HG02588 (cell line): ENCODE data around the gene PANX3.
A peak's percentile ranks its signal among the peaks of the same experiment; 100 is the strongest.

Experiments
- ATAC-seq: cut with Tn5 transposase; IDR thresholded peaks from one replicate; pipeline ENCODE4 v1.9.1; 2021; ENCODE audit warnings: mild to moderate bottlenecking, moderate library complexity; ENCODE audit not compliant: unreplicated experiment

PANX3 gene

GRCh38 chr11:124612567-124613246 lies 1.5 kb downstream of the PANX3 start:
- ATAC-seq, result no peak

DNA sequence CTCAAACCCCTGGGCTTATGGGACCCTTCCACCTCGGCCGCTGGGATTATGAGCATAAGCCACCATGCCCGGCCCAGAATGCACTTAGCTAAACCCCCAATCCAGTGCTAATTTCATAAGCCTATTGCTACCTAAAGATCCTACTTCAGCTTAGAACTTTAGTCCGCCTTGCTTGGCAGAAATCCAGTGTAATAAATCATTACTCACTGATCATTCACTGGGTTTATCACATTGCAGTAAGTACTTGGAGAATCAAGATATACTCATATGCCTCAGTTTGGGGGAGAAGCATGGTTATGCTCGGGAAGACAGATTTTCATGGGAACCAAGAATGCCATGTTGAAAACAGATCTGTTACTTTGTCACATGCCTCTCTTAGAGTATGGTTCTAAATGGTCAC lies 7.6 kb downstream of the PANX3 start:
- no peak for ATAC-seq

GRCh38 chr11:124622531-124623451 lies 11.6 kb downstream of the PANX3 start, which contains the start of gene TBRG1:
TBRG1 (plus strand) TSS chr11:124622864; CDS start chr11:124623084, 220 bp downstream.
- peak; percentile 98 for ATAC-seq

DNA sequence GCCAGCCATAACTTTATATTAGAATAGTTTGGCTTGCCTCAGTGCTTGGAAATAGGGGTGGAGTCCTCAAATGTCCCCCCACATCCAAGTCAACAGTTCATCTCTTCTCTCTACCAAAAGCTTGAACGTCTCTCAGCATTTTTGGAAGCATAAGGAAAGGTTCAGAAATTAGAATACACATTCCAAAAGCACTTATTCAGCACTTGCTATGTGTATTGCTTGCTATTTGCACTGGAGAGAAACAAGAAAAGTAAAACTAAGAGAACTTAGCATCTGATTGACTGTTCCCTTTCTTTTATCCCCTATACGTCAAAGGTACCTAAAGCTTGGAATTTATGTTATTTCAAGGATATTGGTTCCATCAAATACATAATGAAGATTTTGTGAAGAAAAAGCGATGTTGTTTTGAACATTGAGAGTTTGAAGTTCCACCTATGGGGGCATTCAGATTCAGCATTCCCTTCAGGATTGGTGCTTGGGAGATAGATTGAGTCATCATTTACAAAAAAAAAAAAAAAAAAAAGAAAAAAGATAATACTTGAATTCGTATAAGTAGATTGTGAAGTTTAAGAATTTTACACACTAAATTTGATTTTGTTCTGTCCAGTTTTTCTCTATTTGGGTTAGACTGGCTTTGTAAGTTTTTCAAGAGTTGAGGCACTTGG lies 12.8 kb downstream of the PANX3 start:
- ATAC-seq, result no peak

- no peak for ATAC-seq
Measured at GRCh38 chr11:124625504-124626168, 14.4 kb downstream of the PANX3 start.

DNA sequence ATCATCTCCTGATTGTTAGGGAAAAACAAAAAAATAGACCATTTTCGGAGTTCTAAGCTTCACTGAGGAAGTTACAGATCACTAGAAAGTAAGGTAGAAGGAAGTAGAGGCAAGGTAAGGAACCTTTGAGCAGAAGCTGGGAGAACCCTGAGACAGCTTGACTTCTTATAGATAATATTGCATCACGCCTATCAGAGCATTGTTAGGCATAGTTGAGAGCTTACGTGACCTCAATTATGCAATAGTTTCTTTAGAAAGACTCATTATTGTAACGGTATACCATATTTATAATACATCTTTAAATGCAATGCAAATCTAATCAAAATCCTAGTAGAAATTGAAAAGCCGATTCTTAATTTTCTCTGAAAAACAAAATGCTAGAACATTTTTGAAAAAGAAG lies 16.3 kb downstream of the PANX3 start:
- no peak for ATAC-seq

- ATAC-seq, result no peak
Measured at GRCh38 chr11:124629961-124630360, 18.7 kb downstream of the PANX3 start.

GRCh38 chr11:124633355-124633754 lies 22.1 kb downstream of the PANX3 start:
- ATAC-seq, result no peak

GRCh38 chr11:124635932-124636331 lies 24.7 kb downstream of the PANX3 start:
- no peak for ATAC-seq

DNA sequence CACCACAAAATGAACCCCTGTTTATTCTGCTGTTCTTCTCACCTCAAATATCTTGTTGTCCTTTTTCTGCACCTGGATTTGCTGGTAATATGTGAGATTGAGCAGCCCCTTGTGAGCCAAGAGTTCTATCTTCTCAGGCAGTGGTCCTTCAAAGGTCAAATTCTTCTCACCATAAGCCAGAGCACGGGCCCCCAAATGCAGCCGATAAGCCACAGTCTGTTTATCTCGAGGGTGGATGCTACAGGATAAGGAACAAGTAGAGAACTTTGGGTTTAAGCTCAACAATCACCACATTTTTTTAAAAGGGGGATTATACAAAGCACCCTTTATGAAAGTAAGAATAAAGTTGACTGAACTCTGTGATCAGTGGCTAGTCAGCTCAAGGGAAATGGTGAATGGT lies 27.3 kb downstream of the PANX3 start:
- ATAC-seq, result no peak

GRCh38 chr11:124639186-124639585 lies 28.0 kb downstream of the PANX3 start:
- ATAC-seq, result no peak

- ATAC-seq, result no peak
Measured at GRCh38 chr11:124640666-124641065, 29.4 kb downstream of the PANX3 start.

DNA sequence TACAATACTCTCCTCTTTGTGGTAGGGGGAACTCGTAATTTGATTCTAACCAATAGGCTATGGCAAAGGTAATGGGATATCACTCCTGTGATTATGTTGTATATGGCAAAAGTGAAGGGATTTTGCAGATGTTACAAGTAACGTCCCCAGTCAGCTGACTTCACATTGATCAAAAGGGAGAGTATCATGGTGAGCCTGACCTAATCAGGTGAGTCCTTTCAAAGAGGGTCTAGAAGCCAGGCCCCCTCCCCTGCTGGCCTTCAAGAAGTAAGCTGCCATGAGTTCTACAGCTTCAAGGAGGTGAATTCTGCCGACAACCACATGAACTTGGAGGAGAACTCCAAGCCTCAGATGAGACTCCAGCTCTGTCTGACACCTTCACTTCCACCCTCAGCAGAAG lies 31.4 kb downstream of the PANX3 start:
- no peak for ATAC-seq

GRCh38 chr11:124643042-124643604 lies 31.9 kb downstream of the PANX3 start:
- no peak for ATAC-seq

DNA sequence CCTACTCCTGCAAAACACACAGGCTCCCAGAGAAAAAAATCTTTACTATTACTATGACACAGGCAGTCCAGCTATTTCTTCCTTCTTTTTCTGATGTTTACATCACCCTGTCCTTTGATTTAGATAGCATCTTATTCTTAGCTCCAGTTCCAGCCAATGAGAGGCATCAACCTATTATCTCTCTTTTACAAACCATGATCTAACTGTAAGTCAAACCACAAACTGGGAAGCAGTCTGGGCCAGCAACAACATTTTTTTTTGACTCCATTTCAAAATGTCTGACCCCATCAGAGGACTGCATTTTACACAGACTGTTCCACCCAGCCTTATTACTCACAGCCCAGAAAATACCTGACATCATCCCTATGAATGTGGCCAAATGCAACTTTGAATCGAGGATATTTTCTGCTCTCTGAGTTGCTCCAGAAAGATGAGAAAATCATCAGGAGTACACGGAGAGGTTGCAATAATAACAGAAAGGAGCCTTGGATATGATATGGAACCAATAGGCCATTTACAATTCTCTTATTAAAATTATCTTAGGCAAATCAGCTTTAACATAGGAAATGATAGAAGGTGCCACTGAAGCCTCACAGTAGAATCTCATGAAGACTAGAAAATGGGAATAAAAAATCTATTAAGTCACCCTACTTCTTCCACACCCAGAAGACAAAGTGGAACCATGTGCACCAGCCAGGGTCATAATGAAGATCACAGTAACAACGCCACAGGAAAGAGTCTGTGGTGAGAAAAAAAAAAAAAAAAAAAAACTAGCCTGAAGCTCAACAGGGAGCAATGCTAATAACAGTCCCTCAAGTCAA lies 32.6 kb downstream of the PANX3 start:
- ATAC-seq, result no peak

- ATAC-seq, result peak; percentile 72
Measured at GRCh38 chr11:124644426-124645280, 33.4 kb downstream of the PANX3 start.

- no peak for ATAC-seq
Measured at GRCh38 chr11:124646148-124646547, 34.9 kb downstream of the PANX3 start.

DNA sequence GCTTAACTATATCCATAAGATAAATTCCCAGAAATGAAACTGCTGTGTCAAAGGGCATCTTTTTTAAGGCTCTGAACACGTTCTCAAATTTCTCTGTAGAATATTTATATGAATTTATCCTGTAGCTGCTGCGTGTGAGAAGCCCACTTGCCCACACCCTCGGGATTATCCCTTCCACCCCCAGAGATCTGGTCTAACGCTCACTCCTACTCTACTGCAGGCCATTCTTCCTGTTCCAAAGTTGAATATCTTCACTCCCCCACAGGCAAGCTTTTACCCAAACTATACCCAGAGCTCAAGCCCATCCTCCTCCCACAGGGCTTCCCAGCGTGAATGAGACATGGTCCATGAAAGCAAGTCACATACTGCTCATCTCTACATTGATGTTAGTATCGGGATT lies 37.4 kb downstream of the PANX3 start:
- no peak for ATAC-seq
